ENCODE data around the gene CPA5.

DNA sequence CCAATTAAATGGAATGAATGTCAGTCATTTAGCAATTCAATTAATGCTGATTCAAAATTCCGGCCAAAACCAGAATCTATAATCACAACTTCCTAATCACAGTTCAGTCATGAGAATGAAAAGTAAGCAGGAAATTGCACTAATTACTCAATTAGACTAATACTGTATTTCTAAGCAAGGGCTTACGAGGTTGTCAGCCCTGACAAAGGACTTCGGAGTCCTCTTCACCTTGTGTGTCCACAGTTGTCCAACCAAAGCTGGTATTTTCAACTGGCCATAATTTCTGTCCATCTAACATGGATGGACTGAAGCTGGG is 53.1 kb downstream of the CPA5 start:
- TF ChIP-seq, protein P1, sequence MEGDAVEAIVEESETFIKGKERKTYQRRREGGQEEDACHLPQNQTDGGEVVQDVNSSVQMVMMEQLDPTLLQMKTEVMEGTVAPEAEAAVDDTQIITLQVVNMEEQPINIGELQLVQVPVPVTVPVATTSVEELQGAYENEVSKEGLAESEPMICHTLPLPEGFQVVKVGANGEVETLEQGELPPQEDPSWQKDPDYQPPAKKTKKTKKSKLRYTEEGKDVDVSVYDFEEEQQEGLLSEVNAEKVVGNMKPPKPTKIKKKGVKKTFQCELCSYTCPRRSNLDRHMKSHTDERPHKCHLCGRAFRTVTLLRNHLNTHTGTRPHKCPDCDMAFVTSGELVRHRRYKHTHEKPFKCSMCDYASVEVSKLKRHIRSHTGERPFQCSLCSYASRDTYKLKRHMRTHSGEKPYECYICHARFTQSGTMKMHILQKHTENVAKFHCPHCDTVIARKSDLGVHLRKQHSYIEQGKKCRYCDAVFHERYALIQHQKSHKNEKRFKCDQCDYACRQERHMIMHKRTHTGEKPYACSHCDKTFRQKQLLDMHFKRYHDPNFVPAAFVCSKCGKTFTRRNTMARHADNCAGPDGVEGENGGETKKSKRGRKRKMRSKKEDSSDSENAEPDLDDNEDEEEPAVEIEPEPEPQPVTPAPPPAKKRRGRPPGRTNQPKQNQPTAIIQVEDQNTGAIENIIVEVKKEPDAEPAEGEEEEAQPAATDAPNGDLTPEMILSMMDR (IDR thresholded peaks at IDR 0.05; ENCODE audit: low read depth, low read length): no peak
- no peak for TF ChIP-seq EZH2phosphoT487 (IDR thresholded peaks at IDR 0.05; ENCODE audit: low read depth)
